Astrocyte of the spinal cord (primary cell): ENCODE data around the gene WDFY4.

Experiments
- DNase-seq: peaks from one replicate; pipeline ENCODE4 v3.0.0; 2011; ENCODE audit warnings: low read depth, low spot score
- H3K4me3 ChIP-seq: 2 replicates; pipeline ENCODE4 v1.5.1; 2011; ENCODE audit warnings: low read depth, mild to moderate bottlenecking, low read length, moderate library complexity
- in situ Hi-C: cut with HindIII; loops from 2 replicates; pipeline ENCODE4 v1.10.0; 2017; ENCODE audit warnings: low sequenced_read_pairs
- TF ChIP-seq, protein P1 (sequence below): IDR thresholded peaks from 2 replicates; pipeline ENCODE4 v1.5.1; 2012; ENCODE audit warnings: low read depth, mild to moderate bottlenecking, low read length, inconsistent platforms

The WDFY4 gene

DNA sequence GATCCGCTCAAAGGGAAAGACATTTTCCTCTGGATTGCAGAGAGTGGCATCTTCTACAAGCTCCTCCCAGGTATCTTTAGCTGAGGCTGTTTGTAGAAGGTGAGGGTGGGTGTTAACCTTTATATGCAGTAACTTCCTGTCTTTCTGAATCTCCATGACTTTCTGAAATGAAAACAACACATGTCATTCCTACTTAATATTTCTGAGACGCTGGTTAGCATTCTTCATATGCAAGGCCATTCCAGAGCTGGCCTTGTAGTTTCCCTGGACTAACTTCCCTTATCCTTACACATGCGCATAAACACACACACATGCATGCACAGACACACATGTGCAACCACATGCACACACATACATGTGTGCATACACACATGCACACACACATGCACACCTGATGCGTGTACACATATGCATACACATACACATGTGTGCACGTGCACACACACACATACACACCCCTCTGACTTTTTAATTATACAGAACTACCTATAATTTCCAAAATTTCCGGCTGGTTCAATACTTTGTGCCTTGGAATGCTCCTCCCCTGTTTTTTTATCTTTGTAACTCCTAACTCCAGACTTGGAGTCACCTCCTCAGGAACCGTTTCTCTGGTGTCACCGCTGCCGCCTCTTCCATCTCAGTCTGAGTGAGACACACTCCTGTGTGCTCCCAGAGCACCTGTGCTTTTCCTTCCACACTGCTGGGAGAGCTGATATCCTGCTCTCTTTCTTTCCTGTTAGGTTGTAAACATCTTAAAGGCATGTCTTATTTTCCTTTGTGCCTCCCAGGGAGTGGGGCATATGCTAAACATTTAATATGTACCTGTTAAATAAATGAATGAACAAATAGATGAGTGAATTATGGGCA, 199.7 kb downstream of the WDFY4 start:
- DNase-seq: no peak
- TF ChIP-seq, protein P1, sequence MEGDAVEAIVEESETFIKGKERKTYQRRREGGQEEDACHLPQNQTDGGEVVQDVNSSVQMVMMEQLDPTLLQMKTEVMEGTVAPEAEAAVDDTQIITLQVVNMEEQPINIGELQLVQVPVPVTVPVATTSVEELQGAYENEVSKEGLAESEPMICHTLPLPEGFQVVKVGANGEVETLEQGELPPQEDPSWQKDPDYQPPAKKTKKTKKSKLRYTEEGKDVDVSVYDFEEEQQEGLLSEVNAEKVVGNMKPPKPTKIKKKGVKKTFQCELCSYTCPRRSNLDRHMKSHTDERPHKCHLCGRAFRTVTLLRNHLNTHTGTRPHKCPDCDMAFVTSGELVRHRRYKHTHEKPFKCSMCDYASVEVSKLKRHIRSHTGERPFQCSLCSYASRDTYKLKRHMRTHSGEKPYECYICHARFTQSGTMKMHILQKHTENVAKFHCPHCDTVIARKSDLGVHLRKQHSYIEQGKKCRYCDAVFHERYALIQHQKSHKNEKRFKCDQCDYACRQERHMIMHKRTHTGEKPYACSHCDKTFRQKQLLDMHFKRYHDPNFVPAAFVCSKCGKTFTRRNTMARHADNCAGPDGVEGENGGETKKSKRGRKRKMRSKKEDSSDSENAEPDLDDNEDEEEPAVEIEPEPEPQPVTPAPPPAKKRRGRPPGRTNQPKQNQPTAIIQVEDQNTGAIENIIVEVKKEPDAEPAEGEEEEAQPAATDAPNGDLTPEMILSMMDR: no peak
- in situ Hi-C loops: no loop called here
- H3K4me3 ChIP-seq: no peak overlapping the region

DNA sequence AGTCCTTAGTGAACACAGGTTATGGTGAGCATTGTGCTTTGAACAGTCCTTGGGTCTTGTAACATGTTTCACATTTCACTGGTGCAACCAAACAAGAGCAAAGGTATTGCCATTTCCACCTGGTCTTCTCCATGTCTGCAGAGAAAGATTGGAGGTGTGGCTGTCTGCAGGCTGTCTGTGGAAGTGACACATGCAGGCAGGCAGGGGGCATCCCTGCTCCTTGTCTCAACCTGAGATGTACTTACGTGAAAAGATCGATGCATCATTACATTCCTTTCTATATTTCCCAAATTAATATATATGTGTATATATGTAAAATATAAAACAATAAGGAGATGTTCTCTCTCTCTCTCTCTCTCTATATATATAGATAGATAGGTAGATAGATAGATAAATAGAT, 200.7 kb downstream of the WDFY4 start:
- TF ChIP-seq, protein P1: peak; percentile 36
- in situ Hi-C loops: no loop called here
- no peak overlapping the region for H3K4me3 ChIP-seq
- DNase-seq: no peak

DNA sequence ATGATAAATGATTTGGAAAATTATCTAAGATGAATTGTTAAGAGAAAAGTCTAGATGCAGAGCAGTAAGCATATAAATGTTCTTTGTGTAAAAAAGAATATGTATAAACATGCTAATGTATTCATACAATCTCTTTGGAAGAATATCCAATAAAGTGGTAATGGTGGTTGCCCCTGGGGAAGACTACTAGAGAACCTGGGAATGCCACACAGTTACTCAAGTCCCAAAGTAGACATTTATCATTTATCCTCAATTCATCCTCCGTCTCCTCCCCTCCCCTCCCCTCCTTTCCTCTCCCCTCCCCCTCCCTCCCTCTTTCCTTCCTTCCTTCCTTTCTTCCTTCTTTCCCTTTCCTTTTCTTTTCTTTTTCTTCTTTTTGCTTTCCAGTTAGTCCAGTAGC, 203.3 kb downstream of the WDFY4 start:
- TF ChIP-seq, protein P1: no peak
- DNase-seq: no peak
- H3K4me3 ChIP-seq: no peak overlapping the region
- in situ Hi-C loops: no loop called here

DNA sequence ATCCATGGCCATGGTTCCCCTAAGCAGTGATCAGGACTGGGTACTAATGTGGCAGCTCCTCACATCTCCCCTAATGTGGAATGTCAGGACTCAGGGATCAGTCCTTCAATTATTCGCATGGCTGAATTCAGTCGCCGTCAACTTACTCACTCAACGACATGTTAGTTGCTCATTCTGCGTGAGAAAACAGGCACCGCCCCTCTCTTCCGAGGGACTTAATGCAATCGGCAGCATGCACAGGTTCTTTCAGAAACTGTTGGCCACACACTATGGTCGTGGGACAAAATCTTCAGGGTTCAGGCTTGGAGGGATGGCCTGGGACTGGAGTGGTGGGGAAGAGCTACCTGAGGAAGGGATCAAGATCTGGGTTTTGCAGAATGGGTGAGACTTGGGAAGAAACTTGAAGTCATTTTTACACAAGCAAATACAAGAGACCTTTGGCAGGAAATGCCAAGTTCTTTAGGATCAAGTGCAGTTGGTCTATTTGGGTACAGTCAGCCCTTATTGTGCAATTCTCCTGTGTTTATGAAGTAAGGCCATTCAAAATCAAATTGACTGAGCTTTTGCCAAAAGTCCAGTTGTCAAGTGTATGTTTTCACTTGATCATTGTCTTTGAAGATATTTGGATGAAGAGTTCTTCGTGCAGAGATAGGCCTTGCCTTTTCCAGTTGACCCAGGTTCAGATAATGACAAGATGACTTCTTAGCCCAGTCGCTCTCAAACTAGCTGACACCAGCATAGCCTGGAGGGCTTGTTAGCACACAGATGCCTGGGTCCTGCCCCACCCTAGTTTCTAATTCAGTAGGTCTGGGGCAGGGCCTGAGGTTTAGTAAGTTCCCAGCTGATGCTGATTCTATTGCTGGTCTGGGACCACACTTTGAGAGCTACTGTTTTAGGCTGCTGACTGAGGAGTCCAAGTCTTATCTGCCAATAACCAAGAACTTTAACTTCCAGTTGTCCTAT, 206.5 kb downstream of the WDFY4 start:
- no peak overlapping the region for H3K4me3 ChIP-seq
- in situ Hi-C loops: no loop called here
- no peak for DNase-seq
- TF ChIP-seq, protein P1: no peak

DNA sequence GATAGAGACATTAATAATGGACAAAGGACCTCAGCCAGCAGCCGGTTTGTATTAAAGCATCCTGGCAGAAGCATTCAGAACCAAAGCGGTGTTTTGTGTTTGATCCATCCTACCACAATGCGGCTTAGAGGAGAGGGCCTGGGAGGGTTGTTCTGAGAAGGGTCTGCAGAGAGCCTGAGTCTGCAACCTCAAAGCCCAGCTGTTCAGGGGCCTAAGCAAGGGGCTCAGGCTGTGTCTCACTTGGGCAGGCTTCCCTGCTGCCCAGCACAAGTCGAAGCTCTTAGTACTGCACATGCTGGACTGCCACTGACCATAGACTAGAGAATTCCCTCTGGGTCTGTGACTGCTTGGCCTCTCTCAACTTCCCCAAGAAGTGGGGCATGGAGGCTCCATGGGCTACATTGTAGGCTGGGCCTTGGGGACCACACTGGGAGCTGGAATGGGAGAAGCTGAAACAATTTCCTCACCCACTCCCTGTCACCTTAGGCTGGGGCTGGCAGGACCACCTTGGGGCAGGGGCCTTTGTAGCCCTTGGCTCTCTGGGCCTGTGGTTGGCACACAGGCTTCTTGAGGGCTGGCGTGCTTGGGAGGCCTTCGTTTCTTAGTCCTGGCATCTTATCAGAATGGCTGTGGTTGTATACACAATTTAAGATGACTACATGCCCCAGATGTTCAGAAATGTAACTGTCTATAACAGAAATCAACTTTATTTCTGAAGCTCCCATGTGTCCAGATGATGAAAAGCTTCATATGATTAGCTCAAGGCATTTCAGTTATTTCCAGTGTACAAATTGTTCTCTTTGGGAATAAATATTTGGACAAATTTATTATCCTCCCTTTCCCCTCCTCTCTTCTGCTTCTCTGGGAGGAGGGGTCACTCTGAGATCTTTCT, 210.5 kb downstream of the WDFY4 start:
- no peak for DNase-seq
- no peak overlapping the region for H3K4me3 ChIP-seq
- in situ Hi-C loops: no loop called here
- TF ChIP-seq, protein P1: no peak

DNA sequence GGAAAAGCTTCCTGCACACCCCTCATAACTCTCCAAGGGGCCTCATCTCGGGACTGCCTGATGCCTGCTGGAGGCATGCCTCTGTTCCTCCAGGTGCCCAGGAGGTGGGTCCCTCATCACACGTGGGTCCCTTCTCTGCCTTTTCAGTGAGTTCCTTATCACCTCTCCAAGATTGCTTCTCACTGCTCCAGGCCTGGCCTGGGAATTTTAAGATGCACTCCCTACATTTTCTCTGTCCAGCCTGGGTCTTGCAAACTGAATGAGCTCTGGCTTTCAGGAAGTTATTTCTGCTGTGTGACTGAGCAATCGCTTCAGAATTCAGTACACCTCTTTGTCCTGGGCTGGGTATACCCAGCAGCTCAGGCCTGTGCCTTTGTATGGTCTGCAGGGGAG, 211.1 kb downstream of the WDFY4 start:
- DNase-seq: no peak
- in situ Hi-C loops: no loop called here
- H3K4me3 ChIP-seq: no peak overlapping the region
- TF ChIP-seq, protein P1: no peak
